ENCODE data around the gene GBX1.

Gene GBX1

DNA sequence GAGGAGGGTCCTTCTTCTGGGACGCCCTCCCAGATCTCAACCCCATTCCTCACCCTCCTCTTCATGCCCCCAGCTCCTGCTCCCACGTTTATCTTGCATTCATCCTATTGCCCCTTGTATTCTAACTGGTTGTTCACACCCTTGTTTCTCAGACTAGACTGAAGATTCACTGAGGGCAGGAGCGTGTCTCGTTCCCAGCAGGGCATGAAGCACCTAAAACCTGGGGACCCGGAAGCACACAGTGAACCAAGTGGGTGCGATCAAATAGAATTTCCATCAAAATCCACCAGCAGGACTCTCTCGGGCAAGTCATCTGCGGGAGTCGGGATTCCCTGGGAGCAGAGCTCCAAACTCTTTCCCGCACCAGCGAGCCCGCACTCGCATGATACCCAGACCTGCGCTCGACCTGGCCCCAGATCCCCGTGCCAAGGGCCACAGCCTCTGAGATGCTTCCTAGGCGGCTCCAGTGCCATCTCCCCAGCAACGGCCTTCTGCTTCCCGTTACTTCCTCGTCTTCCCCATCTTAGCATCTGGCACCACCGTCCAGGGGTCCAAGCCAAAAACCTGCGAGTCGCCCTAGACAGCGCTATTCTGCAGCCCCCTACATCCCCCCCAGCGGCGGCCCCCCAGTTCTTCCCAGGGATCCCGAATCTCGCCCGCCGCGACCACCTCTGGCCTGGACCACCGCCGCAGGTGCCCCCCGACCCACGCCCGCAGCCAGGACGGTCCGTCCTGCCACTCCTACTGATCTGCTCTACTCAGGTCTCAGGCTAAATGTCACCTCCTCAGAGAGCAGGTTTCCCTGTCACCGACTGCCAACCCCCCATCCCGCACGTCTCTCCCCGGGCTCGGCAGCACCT, 6.1 kb upstream of the GBX1 start:
- DNase-seq (ENCODE audit: low read depth in 3 of 3): no peak

DNA sequence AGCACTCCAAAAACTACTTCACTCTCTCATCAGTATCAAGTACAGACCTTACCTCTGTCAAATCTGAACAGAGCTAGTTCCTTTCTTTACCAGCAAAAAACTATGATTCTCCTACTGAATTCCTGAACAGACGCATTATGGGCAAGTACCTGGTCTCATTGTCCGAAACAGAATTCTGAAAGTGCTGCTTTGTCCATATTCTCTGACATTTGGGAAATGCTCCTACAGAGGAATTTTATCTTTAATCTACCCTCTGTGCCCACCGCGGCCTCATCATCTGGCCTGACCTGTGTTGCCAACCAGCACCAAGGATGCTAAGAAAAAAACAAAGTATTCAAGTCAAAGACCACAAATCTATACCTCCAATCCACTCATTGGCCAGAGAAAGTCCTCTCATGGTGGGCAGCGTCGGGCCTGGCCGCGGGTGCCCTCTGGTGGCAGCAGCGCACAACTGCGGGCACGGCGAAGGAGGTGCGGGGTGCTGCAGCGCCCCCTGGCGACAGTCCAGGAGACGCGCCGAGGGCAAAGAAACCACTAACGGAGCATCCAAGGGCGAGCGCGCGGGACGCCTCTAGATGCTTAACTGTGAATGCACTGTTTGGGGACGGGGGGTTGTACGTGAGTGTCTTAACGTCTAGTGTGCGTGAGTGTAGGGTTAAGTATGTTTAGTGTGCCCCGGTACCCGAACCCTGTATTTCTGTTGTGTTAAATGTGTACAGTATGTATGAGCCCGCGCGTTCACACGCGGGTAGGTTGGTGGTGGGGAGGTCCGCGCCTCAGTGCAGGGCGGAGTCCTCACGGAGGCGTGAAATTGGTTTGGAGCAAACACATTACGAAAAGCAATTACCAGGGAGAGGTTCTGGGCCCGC, 5.0 kb upstream of the GBX1 start:
- peak; percentile 56 to 67 (median 66) for DNase-seq (ENCODE audit: low read depth in 3 of 3)

DNA sequence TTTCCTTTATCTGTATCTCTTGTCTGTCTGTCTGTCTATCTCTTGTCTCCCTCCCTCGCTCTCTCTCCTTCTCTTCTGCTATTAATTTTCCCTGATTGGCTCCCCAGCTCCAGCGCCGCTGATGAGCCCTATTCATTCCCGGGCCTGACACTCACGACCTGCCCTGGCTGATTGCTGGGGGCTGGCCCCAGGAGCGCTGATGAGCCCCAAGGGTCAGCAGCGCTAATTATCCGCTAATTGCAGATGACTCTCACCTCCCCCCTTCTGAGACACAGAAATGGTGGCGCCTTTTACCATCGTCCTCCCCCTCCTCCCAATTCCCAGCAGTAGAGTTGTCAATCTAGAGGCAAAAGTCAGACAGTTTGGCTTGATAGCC, 1.3 kb upstream of the GBX1 start:
- no peak for DNase-seq (ENCODE audit: low read depth in 3 of 3)

DNA sequence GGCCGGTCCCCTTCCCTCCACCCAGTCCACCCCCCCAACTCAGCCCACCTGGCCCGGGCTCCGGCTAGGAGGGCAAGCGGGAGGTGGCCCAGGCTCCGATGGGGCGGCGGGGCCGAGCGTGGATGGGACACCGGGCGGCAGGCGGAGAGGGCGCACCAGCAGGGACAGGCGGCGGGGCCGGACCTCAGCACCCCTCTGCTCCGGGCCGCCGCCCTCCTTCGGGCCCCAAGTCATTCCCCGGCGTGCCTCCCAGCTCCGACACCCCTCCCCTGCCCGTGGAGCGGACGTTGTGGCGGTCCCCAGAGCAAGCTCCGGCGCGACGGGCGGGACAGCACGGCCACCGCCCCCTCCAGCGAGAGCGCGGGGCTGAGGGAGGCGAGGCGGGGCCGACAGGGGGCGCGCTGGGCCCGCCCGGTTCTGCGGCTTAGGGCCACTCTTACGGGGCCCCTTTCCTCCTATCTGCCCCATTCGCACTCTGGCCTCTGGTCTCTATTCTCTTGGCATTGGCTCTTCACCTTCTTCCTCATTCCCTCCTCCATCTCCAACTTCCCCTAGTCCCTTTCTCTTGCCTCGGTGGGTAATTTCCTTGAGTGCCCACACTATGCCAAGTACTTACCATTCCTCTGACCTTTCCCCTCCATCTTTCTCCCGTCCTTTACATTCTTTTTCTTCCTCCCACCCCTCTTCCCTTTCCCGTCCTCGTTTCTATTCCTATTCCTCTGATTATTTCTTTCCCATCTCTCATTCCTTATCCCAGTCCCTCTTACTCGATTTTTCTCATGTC, 701 bp upstream of the GBX1 start:
- peak; percentile 17 to 45 (median 20) for DNase-seq (ENCODE audit: low read depth in 3 of 3)

DNA sequence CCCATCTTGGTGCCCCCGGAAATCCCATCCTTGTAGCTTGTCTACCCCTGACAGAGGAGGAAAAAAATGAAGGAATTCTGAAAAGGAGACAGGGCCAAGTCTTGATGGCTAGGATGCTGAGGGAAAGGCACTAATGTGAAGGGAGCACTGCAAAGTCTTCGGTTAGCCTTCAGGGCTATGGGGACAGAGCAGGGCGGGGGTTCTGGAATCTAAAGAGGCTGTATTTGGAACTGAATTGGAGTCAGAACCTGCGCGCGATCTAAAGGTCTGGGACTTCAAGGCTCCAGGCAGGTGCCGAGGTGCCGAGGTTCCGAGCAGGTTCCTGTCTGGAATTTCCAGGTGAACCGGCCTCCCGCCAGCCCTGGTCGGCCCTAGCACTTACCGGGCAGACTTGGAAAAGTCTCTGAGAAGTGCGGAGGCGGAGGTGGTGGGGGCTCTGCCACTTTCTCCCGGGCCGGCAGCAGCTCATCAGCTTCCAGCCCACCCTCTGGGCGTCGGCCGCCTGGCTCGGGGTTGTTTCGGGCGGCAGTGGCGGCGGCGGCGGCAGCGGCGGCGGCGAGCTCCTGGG, 781 bp downstream of the GBX1 start:
- no peak for DNase-seq (ENCODE audit: low read depth in 3 of 3)

DNA sequence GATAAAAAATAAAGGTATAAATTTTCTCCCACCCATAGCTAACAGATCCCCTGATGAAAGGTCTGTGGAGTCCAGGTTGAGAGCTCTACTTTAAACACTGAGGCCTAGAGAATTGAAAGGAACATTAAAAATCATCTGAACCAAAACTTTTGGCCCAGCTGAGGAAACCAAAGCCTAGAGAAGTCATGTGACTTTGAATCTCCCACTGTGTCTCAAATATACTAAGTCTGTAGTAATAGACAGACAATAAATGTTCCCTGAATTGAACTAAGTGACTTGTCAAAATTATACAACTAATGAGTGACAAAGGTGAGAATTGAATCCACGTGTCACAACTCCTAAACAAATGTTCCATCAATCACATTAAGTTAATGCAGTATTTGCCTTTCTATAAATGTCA, 5.7 kb downstream of the GBX1 start:
- no peak for DNase-seq (ENCODE audit: low read depth in 3 of 3)

DNA sequence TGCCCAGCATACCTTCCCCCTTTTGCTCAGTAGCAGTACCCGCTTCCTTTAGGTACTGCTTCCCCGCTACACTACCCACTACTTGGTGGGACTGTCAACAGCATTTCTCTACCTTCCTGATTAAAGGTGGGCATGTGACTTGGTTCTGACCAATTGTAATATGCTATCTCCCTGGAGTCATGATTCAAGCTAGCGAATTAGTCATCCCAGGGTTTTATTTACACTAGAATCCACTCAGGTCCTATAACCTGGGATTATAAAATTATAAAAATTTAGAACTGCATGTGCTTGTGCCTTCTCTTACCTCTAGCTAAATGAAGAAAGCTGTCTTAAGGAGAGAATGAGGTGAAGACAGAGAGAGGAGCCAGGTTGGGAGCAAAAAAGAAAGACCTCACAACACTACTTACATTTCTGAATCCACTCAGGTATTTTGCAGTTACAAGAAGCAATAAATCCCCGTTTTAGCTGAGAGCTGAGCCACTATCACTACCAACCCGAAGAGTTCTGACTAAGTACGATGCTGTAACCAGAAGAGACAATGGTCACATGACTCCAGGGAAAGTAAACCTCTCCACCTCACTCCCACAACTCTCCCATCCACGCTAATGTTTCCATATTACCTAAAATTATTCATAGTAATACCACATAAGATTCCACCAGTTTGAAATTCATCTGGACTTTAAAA, 9.7 kb downstream of the GBX1 start:
- DNase-seq (ENCODE audit: low read depth in 3 of 3): no peak

DNA sequence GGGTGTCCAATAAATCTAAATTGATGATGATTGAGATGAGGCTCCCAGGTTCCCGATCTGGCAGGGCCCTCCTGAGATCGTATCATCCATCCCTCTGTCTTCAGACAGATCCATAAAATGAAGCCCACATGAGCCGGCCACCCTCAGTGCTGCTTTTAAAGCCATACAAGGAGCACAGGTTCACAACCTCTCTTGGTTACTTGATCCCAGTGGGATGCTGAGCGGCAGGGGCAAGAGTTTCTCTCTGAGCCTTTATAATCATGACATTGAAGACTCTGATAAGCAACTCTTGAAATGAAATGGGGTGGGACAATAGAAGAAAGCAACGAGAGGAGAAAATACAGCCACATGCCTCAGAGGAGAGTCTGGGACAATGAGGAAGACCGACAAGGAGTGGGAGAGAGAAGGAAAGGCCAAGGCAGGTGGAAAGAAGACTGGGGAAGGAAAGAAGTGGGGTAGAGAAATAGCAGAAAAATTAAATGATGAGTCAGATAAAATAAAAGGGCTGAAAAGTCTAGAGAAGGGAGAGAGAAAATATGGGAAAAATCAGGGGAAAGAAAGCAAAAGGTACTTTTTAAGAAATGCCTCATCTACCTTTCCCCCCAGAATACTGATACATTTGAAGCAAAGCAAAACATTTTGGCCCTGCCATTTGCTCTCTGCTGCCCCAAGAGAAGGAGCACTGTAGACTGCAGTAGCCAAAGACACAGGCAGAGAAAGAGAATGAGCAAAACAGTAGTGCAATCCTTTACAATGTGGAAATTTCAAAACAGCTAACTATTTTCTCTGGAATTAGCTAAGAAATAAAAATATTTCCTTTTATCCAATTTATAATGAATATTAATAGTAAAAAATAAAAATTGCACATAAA, 14.6 kb downstream of the GBX1 start:
- DNase-seq (ENCODE audit: low read depth in 3 of 3): no peak

DNA sequence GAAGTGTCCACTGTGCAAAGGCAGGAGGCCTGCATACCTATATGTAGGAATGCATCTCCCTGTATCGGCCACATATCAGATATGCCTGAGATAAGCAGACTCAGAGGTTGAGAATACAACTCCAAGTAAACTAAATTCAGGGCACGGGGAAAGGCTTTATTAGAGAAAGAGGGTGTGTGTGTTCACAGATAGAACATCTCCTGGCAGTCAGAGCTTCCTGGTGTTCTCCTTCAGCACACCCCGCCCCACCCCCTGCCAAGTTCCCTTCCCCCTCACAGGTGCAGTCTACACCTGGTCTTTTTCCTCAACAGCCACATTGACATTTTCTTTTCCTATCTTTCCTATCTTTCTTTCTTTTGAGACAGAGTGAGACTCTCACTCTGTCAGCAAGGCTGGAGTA, 17.1 kb downstream of the GBX1 start:
- DNase-seq (ENCODE audit: low read depth in 3 of 3): no peak

DNA sequence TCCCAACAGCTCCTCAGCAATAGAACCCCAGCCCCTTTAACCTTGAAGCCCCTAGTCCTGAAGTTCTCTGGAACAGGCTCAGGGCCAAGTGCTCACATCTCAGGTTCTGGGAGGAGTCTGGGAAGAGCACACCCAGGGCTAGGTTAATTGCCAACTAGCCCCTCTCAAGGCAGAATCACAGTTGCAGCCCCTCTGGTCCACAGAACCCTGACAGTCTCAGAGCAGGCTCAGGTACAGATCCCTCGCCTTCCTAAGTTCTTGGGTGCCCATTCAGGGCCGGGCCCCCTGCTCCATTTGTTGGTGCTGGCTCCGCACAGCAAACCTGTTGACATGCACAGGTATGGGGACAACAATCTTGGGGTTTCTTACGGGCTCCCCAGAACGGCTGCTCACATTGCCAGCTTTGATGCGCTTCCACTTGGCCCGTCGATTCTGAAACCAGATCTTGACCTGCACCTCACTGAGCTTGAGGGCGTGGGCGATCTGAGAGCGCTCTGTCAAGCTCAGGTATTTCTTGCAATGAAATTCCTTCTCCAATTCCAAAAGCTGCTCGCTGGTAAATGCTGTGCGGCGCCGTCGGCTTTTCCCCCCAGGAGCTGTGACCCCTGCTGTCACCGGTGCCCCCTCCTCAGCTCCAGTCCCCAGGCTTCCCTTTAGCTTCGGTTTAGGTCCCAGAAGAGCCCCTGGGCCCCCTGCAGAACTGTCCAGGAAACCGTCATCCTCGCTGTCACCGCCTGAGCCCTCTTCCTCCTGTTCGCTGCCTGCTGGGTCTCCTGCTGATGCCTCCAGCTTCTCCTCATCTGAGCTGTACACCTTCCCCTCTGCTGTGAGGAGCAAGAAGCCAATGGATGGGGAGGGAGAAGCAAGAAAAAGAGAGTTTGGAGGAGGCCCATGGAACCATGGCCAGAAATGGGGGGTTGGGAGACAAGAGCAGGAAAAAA, 18.9 kb downstream of the GBX1 start:
- no peak for DNase-seq (ENCODE audit: low read depth in 3 of 3)

DNA sequence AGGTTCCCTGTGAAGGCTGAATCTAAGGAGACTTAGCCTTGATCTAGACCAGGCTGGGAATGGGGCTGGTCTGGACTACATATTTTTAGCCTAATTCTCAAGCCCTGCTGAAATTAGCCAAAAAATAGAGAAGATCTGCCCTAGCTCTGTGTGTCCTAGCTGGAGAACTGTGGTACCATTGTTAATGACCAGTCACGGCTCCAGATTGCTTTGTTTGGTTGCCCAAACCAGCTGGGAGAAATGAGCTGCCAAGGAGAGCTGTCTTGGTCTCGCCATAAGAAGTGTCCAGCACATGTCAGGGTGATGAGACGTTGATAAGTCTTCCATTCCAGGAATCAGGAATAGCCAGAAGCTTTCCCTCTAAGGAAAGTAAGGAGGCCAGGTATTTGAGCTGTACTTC, 20.7 kb downstream of the GBX1 start:
- DNase-seq (ENCODE audit: low read depth in 3 of 3): no peak

DNA sequence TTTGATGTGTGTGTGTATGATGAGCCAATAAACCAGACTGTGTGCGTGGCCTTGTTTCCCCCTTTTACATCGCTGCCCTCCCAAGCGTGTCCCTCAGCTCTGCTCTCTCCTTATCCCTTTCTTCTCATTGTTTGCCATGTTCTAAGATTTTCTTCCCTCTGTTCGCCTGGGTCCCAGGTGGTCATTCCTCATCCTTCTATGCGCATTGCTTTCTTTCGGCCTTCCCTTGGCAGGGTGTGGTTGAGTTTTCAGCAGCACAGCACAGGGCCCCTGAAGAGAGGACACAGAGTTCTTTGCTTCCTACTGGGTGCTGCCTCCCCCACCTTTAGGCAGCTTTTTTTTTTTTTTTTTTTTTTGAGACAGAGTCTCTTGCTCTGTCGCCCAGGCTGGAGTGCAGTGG, 23.1 kb downstream of the GBX1 start:
- no peak for DNase-seq (ENCODE audit: low read depth in 3 of 3)

DNA sequence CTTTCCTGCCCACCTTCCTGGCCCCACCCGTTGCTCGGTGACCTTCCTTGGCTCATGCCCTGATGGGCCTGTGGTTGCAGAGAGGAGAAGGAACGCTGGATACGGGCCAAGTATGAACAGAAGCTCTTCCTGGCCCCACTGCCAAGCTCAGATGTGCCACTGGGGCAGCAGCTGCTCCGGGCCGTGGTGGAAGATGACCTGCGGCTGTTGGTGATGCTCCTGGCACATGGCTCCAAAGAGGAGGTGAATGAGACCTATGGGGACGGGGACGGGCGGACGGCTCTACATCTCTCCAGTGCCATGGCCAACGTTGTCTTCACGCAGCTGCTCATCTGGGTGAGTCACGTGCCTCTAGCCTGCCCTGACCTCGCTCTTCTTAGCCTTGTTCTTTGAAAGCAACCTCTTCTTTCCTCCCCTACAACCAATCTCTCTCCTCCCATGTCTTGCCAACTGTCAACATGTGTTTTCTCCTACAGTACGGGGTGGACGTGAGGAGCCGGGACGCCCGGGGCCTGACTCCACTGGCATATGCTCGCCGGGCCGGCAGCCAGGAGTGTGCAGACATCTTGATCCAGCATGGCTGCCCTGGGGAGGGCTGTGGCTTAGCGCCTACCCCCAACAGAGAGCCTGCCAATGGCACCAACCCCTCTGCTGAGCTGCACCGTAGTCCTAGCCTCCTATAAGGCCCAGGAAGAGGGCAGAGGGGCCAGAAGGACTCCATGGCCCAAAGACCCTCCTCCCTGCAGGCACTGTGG, 24.1 kb downstream of the GBX1 start:
- DNase-seq (ENCODE audit: low read depth in 3 of 3): no peak

DNA sequence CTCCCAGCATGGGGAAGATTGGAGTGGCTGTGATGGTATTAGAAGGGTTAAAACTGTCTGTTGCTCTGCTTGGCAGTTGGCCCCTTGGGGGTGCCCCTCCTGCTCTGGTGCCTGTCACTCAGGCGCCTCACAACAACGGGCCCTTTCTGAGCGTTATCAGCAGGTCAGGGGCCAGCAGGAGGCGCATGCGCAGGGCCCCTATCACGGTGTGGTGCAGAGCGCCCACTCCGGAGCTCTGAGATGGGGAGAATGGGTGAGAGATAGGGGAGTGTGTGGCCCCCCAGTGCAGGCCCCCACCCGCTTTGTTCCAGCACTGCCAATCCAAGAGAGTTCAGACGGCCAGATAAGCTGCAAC, 24.8 kb downstream of the GBX1 start:
- no peak for DNase-seq (ENCODE audit: low read depth in 3 of 3)

DNA sequence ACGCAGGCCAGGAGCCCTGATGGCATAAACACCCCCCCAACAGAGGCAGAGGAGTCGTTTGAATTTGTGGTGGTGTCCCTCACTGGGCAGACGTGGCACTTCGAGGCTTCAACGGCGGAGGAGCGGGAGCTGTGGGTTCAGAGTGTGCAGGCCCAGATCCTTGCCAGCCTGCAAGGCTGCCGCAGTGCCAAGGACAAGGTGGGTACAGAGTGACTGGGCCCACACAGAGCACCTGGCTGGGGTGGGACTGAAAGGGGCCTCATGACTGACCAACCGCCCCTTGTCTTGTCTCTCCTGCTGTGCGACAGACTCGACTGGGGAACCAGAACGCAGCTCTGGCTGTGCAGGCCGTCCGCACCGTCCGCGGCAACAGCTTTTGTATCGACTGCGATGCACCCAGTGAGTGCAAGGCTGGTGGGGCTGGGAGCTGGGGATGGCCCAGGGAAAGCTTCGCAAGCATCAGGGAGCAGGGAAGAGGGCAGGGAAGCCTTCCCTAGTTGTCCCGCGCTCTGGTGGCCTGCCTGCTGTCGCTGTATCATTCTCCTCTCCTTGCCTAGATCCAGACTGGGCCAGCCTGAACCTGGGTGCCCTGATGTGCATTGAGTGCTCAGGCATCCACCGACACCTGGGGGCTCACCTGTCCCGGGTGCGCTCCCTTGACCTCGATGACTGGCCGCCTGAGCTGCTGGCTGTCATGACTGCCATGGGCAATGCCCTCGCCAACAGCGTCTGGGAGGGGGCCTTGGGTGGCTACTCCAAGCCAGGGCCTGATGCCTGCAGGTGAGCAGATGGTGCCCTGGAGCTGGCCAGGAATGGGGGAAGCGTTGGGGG, 25.4 kb downstream of the GBX1 start:
- DNase-seq (ENCODE audit: low read depth in 3 of 3): no peak

DNA sequence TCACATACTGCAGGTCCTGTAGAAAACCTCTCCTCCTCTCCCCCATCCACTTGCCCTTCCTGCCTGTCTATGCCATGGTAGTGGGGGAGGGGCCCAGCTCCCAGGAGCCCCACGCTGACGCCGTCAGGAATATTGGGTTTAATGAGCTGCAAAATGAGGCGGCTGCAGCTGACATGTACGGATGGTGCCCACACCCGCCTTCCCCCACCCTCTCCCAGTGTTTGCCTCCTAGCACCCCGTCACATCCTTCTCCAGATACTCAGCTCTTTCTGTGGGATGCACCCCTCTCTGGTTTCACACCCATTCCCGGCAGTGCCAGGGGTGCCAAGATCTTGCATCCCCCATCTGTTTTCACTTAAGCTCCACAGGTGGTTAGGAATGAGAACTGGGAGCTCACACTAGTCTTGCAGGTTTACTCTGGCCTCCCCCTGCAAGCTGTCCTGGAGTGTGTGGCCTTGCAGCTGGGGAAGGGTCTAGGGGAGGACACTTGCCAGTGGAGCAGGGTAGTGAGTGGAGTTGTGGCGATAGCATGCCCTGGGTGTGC, 26.1 kb downstream of the GBX1 start:
- DNase-seq (ENCODE audit: low read depth in 3 of 3): no peak

DNA sequence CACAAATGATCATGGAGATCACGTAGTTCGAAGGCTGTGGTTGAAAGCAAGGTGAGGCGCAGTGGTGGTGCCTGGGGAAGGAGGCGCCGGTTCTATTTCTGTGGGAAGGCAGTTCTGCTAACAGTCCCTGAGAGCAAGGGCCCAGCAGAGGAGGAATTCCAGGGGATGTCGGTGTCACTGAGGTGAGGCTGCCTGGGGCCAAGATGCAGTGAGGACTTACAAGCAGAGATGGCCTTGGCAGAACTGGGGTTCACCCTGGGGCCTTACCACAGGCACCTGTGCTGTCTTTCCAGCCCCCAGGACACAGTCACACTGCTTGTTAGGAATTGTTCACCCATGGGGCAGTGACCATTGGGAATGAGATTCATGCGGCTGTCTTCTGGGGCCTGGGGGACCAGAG, 26.7 kb downstream of the GBX1 start:
- DNase-seq (ENCODE audit: low read depth in 3 of 3): no peak
